Lower leg skin (tissue), 3 donors: ENCODE data around the gene UBIAD1.

Experiments used
- POLR2A ChIP-seq, 2 donors: fragments of 450-650 bp; IDR thresholded peaks; one replicate each; pipeline ENCODE4 v1.6.1; 2016 to 2017; ENCODE audit warnings: antibody characterized with exemption in 2 of 2, mild to moderate bottlenecking in 1 of 2, moderate library complexity in 1 of 2
- TF ChIP-seq, protein P1 (sequence below), 3 donors: fragments of 450-650 bp; IDR thresholded peaks; one replicate each; pipeline ENCODE4 v1.5.1; 2016; ENCODE audit warnings: antibody characterized with exemption in 3 of 3, mild to moderate bottlenecking in 3 of 3, moderate library complexity in 2 of 3

DNA sequence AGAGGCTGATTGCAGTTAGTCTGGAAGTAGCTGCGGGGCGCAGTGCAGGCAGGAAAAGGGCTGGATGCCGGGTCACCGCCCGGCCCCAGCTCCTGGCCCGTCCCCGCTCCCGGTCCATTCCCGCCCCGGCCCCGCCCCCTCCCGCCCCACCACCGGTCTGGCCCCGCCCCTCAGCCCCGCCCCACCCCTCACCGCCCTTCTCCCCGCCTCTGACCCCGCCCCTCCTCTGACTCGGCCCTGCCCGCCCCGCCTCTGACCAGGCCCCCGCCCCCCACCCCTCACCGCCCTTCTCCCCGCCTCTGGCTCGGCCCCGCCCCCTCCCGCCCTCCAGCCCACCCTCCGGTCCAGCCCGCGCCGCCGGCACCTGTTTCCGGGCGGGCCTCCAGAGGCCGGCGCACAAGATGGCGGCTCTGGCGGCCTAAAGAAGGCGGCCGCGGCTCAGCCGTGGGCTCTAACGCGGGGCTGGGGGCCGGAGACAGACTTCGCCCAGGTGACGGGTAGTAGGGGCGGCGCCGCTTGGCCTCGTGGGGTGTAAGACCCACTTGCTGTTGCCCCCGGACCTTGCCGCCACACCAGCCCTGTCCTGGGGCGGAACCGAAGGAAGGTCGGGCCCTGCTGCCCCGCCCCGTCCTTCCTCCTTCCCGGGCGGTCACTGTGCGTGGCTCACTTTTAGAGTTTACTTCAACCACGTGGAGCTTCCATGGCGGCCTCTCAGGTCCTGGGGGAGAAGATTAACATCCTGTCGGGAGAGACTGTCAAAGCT lies at the start of gene UBIAD1:
- TF ChIP-seq, protein P1, sequence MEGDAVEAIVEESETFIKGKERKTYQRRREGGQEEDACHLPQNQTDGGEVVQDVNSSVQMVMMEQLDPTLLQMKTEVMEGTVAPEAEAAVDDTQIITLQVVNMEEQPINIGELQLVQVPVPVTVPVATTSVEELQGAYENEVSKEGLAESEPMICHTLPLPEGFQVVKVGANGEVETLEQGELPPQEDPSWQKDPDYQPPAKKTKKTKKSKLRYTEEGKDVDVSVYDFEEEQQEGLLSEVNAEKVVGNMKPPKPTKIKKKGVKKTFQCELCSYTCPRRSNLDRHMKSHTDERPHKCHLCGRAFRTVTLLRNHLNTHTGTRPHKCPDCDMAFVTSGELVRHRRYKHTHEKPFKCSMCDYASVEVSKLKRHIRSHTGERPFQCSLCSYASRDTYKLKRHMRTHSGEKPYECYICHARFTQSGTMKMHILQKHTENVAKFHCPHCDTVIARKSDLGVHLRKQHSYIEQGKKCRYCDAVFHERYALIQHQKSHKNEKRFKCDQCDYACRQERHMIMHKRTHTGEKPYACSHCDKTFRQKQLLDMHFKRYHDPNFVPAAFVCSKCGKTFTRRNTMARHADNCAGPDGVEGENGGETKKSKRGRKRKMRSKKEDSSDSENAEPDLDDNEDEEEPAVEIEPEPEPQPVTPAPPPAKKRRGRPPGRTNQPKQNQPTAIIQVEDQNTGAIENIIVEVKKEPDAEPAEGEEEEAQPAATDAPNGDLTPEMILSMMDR (IDR thresholded peaks at IDR 0.05), result no peak
- no peak for TF ChIP-seq POLR2A (IDR thresholded peaks at IDR 0.05)
